ENCODE measurements around the gene GTF3C4.

DNA sequence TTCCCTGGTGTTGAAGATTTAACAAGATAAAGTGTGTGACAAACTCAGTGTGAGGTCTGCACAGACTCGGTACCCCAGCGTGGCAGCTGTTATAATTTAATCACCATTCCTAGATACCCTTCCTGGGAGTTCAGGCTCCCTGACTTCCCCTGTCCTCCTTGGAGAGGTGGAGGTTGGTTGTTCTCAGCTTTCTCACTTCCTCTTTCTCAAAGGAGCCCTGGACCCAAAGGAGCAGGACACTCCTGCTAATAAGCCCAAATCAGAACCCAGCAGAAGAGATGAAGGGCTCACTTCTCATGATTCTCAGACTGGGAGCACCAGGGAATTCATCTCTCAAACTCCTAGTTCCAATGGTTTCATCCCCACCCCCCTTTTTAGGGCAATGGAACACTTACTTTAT lies 58.2 kb downstream of the GTF3C4 start:
- TF ChIP-seq POLR2A (IDR thresholded peaks at IDR 0.05; ENCODE audit: low read length), result no peak
- no peak for TF ChIP-seq CHD4 (IDR thresholded peaks at IDR 0.05; ENCODE audit: borderline replicate concordance)
- no peak for TF ChIP-seq ESRRA (IDR thresholded peaks at IDR 0.05; ENCODE audit: borderline replicate concordance, low read length)
- TF ChIP-seq, protein P1, sequence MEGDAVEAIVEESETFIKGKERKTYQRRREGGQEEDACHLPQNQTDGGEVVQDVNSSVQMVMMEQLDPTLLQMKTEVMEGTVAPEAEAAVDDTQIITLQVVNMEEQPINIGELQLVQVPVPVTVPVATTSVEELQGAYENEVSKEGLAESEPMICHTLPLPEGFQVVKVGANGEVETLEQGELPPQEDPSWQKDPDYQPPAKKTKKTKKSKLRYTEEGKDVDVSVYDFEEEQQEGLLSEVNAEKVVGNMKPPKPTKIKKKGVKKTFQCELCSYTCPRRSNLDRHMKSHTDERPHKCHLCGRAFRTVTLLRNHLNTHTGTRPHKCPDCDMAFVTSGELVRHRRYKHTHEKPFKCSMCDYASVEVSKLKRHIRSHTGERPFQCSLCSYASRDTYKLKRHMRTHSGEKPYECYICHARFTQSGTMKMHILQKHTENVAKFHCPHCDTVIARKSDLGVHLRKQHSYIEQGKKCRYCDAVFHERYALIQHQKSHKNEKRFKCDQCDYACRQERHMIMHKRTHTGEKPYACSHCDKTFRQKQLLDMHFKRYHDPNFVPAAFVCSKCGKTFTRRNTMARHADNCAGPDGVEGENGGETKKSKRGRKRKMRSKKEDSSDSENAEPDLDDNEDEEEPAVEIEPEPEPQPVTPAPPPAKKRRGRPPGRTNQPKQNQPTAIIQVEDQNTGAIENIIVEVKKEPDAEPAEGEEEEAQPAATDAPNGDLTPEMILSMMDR (IDR thresholded peaks at IDR 0.05), result no peak
- no peak for TF ChIP-seq REST (IDR thresholded peaks at IDR 0.05)
- no peak for TF ChIP-seq RAD21 (conservative IDR thresholded peaks at IDR 0.05 in 1 of 2, IDR thresholded peaks at IDR 0.05 in 1 of 2)
- no peak for TF ChIP-seq EP300 (IDR thresholded peaks at IDR 0.05)
- TF ChIP-seq MAFK (IDR thresholded peaks at IDR 0.05; ENCODE audit: partially characterized antibody), result no peak
- no peak for TF ChIP-seq MAX (IDR thresholded peaks at IDR 0.05)
- no peak for TF ChIP-seq USF2 (IDR thresholded peaks at IDR 0.05)
- no peak for TF ChIP-seq JUN (IDR thresholded peaks at IDR 0.05)
- no peak for TF ChIP-seq RFX5 (IDR thresholded peaks at IDR 0.05)
- no peak for TF ChIP-seq BHLHE40 (IDR thresholded peaks at IDR 0.05; ENCODE audit: low read depth, low read length)
